HG02938 (cell line): Measurements from ENCODE around the gene JAK2.
"Not testable (repeated sequence)": the region's sequence is repeated elsewhere in the genome, so short reads cannot be mapped to it uniquely, and the experiment has no call there.

ENCODE experiments used
- ATAC-seq: cut with Tn5 transposase; IDR thresholded peaks from one replicate; pipeline ENCODE4 v1.9.1; 2021; ENCODE audit warnings: mild to moderate bottlenecking, moderate library complexity; ENCODE audit not compliant: unreplicated experiment

JAK2 gene

GRCh38 chr9:5041390-5042115 lies 56.5 kb downstream of the JAK2 start:
- no peak for ATAC-seq

DNA sequence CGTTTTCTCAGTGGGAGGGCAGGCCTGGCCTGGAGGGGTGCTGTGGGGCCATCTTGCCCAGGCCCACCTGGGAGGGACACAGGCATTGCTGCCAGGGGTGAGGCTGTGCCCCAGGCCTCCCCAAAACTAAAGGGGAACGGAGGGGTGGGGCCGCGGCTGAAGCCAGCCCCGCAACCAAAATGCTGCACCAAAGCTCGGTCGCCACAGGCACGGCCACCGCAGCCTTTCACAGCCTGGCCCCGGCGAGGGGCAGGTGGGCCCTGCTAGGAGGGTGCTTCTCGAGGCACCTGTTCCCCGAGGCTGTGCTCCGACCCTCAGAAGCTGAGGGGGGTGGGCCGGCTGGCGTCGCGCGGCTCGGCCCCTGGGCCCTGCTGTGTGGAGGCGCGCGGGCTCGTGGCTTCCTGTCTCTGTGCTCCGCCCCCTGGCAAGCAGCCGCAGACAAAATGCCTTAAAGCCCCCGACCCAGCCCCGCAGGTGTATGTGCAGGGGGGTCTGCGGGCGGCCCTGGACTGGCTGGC lies 57.6 kb downstream of the JAK2 start:
- ATAC-seq = no peak

DNA sequence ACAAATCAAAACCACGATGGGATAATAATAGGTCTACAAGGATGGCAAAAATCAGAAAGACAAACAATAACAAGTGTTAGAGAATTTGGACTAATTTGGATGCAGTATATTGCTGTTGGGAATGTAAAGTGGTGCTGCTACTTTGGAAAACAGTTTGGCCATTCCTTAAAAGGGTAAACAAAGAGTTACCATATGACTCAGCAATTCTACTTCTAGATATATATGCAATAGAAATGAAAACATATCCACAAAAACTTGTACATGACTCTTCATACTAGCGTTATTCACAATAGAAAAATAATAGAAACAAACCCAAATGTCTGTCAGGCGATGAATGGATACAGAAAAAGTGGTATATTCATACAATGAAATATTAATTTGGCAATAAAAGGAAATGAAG lies 58.3 kb downstream of the JAK2 start:
- ATAC-seq = no peak

DNA sequence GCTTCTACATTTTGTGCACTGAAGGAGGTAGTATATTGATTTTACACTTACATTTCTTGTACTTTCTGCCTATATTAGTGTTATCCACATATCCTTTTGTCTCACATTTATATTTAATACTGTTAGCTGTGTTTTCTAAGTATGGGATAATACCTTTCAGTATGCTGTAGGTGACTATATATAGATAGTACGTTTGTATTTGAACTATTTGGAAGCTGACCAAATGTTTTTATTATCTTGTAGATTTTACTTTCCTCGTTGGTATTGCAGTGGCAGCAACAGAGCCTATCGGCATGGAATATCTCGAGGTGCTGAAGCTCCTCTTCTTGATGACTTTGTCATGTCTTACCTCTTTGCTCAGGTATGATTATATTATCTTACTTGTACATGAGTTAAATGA lies 59.1 kb downstream of the JAK2 start:
- no peak for ATAC-seq

DNA sequence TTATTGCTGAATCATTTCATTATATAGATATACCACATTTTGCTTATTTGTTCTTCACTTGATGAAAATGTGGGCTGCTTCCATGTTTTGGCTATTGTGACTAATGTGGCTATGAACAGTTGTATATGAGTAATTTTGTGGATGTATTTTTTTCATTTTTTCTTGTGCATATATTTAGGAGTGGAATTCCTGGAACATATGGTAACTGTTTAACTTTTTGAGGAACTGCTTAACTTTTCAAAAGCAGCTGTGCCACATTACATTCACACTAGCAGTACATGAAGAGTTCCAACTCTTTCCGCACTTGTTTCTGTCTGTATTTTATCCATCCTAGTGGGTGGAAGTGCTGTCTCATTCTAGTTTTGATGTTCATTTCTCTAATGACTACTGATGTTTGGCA lies 67.8 kb downstream of the JAK2 start:
- no peak for ATAC-seq

- ATAC-seq = no peak
Observed at GRCh38 chr9:5062631-5063030, 77.6 kb downstream of the JAK2 start.

DNA sequence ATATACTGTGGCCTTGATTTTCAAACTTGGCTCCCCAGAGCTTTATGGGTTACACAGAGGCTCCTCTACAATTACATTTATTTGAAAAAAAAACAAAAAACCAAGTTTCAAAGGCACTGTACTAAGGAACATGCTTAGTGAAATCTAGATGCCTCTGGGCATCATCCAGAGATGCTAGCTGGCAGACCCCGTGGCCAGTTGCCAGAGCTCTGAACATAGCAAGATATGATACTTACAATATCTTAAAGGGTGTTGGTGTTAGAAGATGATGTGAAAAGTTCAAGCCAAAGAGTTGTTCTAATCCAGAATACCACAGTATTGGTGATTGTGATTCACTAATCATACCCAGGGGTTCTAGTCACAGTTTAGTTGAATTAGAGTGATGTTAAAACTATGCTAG lies 87.8 kb downstream of the JAK2 start:
- no peak for ATAC-seq

DNA sequence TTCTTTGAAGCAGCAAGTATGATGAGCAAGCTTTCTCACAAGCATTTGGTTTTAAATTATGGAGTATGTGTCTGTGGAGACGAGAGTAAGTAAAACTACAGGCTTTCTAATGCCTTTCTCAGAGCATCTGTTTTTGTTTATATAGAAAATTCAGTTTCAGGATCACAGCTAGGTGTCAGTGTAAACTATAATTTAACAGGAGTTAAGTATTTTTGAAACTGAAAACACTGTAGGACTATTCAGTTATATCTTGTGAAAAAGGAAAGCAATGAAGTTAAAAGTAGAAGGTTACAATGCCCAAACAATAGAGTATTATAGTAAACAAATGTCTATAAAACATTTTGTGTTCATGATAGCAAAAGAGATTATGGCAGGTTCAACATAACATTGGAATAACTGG lies 88.6 kb downstream of the JAK2 start:
- ATAC-seq = no peak

- ATAC-seq = no peak
Observed at GRCh38 chr9:5085993-5086392, 100.9 kb downstream of the JAK2 start.

DNA sequence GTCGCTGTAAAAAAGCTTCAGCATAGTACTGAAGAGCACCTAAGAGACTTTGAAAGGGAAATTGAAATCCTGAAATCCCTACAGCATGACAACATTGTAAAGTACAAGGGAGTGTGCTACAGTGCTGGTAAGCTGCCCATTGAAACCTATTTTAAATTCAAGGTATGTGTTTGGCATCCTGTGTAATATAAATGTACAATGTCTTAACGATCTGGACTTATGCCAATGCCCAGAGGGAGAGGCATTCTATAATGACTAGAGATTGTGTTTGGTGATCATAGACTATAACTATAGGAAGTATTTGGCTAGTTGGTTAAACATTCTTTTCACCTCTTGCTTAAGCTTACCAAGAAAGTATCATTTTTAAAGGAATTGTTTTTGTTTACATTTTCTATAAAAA lies 104.7 kb downstream of the JAK2 start:
- no peak for ATAC-seq

GRCh38 chr9:5095795-5096194 lies 110.7 kb downstream of the JAK2 start:
- no peak for ATAC-seq

- ATAC-seq = no peak
Observed at GRCh38 chr9:5099466-5099865, 114.4 kb downstream of the JAK2 start.

GRCh38 chr9:5101127-5101526 lies 116.1 kb downstream of the JAK2 start:
- not testable (repeated sequence) for ATAC-seq

GRCh38 chr9:5106517-5106916 lies 121.4 kb downstream of the JAK2 start:
- ATAC-seq = not testable (repeated sequence)

DNA sequence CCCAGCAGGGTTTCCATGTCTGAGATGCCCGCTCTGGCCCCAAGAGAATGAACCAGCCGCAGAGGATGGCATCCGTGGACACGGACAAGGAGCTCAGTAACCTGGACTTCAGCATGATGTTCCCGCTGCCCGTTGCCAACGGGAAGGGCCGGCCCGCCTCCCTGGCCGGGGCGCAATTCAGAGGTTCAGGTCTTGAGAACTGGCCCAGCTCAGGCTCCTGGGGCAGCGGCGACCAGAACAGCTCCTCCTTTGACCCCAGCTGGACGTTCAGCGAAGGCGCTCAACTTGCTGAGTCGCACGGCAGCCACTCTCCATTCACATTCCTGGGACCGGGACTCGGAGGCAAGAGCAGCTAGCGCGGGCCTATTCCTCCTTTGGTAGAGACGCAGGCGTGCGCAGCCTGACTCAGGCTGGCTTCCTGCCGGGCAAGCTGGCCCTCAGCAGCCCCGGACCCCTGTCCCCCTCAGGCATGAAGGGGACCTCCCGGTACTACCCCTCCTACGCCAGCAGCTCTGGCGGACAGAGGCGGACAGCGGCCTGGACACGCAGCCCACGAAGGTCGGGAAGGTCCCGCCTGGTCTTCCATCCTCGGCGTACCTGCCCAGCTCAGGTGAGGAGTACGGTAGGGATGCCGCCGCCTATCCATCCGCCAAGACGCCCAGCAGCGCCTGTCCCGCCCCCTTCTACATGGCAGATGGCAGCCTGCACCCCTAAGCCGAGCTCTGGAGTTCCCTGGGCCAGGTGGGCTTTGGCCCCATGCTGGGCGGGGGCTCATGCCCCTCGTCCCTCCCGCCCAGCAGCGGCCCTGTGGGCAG lies 126.0 kb downstream of the JAK2 start:
- ATAC-seq = no peak

DNA sequence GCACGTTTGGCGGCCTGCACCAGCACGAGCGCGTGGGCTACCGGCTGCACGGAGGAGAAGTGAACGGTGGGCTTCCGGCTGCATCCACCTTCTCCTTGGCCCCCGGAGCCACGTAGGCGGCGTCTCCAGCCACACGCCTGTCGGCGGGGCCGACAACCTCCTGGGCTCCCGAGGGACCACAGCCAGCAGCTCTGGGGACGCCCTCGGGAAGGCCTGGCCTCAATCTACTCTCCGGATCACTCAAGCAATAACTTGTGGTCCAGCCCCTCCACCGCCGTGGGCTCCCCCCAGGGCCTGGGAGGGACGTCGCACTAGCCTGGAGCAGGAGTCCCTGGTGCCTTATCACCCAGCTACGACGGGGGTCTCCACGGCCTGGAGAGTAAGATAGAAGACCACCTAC lies 126.6 kb downstream of the JAK2 start:
- ATAC-seq = no peak

DNA sequence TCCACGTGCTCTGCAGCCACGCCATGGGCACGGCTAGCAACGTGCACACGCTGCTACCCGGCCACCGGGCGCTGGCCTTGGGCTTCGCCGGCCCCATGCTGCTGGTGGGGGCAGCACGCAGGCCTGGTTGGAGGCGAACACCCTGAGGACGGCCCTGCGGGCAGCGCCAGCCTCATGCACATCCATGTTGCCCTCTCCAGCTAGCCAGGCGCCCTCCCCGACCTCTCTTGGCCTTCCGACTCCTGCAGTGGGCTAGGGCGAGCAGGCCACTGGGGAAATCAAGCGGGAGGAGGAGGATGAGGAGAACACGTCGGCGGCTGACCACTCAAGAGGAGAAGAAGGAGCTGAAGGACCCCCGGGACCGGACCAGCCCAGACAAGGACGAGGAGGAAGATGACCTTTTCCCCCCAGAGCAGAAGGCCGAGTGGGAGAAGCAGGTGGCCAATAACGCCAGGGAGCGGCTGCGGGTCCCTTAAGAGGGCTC lies 127.1 kb downstream of the JAK2 start:
- ATAC-seq = no peak

GRCh38 chr9:5112646-5113045 lies 127.6 kb downstream of the JAK2 start:
- no peak for ATAC-seq

GRCh38 chr9:5113523-5113922 lies 128.5 kb downstream of the JAK2 start:
- ATAC-seq = no peak

DNA sequence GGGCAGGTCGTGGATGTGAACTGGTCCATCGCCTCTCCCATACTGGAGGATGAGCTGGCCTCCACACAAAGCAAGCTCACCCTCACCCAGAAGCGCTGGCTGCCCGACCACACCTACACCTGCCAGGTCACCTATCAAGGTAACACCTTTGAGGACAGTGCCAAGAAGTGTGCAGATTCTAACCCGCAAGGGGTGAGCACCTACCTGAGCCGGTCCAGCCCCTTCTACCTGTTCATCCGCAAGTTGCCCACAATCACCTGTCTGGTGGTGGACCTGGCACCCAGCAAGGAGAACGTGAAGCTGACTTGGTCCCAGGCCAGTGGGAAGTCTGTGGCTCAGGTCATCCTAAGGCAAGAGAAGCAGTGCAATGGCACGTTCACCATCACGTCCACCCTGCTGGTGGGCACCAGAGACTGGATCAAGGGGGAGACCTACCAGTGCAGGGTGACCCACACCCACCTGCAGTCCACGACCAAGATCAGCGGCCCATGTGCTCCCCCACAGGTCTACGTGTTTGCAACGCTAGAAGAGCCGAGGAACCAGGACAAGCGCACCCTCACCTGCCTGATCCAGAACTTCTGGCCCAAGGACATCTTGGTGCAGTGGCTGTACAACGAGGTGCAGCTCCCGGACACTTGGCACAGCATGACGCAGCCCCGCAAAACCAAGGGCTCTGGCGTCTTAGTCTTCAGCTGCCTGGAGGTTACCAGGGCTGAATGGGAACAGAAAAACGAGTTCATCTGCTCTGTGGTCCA lies 129.1 kb downstream of the JAK2 start:
- ATAC-seq = no peak

DNA sequence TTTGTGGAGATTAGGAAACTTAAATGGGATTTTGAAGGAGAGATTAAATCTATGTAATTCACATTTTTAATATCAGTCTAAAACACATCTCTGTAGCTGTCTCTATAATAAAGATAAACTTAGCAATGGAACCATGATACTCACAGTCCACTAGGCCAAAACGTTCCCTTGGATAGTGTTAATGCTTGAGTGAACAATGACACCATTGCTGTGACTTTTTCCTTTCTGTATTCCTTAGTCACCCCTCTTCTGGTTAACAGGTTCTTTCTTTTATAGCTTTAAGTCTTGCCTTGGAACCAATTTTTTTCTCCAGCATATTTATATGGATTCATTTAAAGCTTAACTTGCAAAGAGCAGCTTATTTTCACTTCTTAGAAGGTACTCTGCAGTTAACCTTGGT lies 137.0 kb downstream of the JAK2 start:
- no peak for ATAC-seq
